SK-N-MC (cell line): ENCODE results near the gene SIK2.

Experiments used
- EZH2 ChIP-seq: fragments of 200-600 bp; sonication (generic); IDR thresholded peaks from one replicate; pipeline ENCODE4 v1.6.1; 2017; ENCODE audit warnings: antibody characterized with exemption
- FOXP2 ChIP-seq: optimal IDR thresholded peaks from 2 replicates; pipeline ENCODE3; 2011; ENCODE audit warnings: mild to moderate bottlenecking, moderate library complexity; ENCODE audit not compliant: insufficient read depth; ENCODE audit errors: extremely low read length, control extremely low read depth
- POLR2AphosphoS5 ChIP-seq: IDR thresholded peaks from 2 replicates; pipeline ENCODE4 v1.6.1; 2012; ENCODE audit warnings: mild to moderate bottlenecking, low read depth, low read length, borderline replicate concordance

- no peak for TF ChIP-seq EZH2
- no peak for TF ChIP-seq POLR2AphosphoS5
- TF ChIP-seq FOXP2 = no peak
Observed at GRCh38 chr11:111718436-111718835, 116.2 kb downstream of the SIK2 start.
